Pancreas (tissue), 10 donors: Measurements from ENCODE around the gene ARCN1. TPM values are rescaled to one million over a fixed set of nuclear protein-coding genes. Genes with fewer than 3 reads are reported as not detected.

Source experiments
- ATAC-seq, 4 donors: fragments of 200-7000 bp; cut with Tn5 transposase; one replicate each; pipeline versions ENCODE4 v1.8.0 to v1.9.1; 2020; ENCODE audit warnings: mild to moderate bottlenecking in 4 of 4, moderate library complexity in 4 of 4
- DNase-seq, 6 donors: peaks; one replicate each; pipeline ENCODE4 v3.0.0-alpha.2; 2020
- FAIRE-seq: peaks from 2 replicates; lab custom pipeline; 2012; peaks lifted over from hg19 to GRCh38; lab: Jason Lieb, UNC
- H3K27ac ChIP-seq, 4 donors: fragments of 200-600 bp; sonication (generic); 1 replicate in 3 of 4; 2 replicates in 1 of 4; pipeline versions ENCODE4 v1.5.0 to v1.8.0; 2020
- H3K27me3 ChIP-seq, 4 donors: fragments of 200-600 bp; one replicate each; pipeline ENCODE4 v1.8.0; 2021
- H3K36me3 ChIP-seq, 3 donors: fragments of 200-600 bp; sonication (generic) in 1 of 3; one replicate each; pipeline versions ENCODE4 v1.5.0 to v1.8.0; 2020 to 2021
- H3K4me1 ChIP-seq, 3 donors: fragments of 200-600 bp; one replicate each; pipeline ENCODE4 v1.8.0; 2021
- H3K4me3 ChIP-seq, 4 donors: fragments of 200-600 bp; sonication (generic) in 2 of 4; one replicate each; pipeline versions ENCODE4 v1.5.0 to v1.8.0; 2020 to 2021
- H3K9me3 ChIP-seq, 4 donors: fragments of 200-600 bp; one replicate each; pipeline ENCODE4 v1.8.0; 2021
- WGBS, 2 donors: extraction: QIAGEN DNeasy Blood & Tissue Kit; methylation state at CpG; one replicate each; pipeline ENCODE4 v1.1.7; 2013; 5-methylcytosine and 5-hydroxymethylcytosine counted together
- intact Hi-C, 3 donors: fragments of 100-400 bp; cut with DNase I; formaldehyde crosslinking; loops; one replicate each; pipeline versions ENCODE4 v1.11.1 to v1.14.2; 2022
- polyA plus RNA-seq, 2 donors: library from polyadenylated mRNA; stranded (reverse); fragments of 200-250 nt; gene quantifications; one replicate each; pipeline ENCODE4 v1.2.3, GENCODE V29; 2013
- total RNA-seq, 6 donors: library from RNA; stranded (reverse); fragmentation: NEBNext Ultra II Directional in 4 of 6; extraction: Animal tissue kit (Norgen Biotek cat#: 25700) in 4 of 6; gene quantifications; one replicate each; pipeline versions ENCODE4 v1.2.1 to v1.2.4, GENCODE V29; 2021 to 2023
- TF ChIP-seq, protein P1 (sequence below), 4 donors: fragments of 200-600 bp; sonication (generic) in 3 of 4; IDR thresholded peaks; one replicate each; pipeline versions ENCODE4 v1.5.0 to v1.8.0; 2021; ENCODE audit warnings: antibody characterized with exemption in 4 of 4
- donor health status: healthy with polysubstance abuse.
- donor health status: DM: no; HTN: no; CAD: no; lungs with moderate emphysema.
- donor health status: DM: no; HTN: no; CAD: no.
- donor health status: control.
- donor health status: control.
- donor health status: Bipolar disorder and iron deficiency.
- donor health status: DM: yes; HTN: yes; CAD: no.
- donor health status: DM: no; HTN: no; CAD: no.
- donor health status: DM: no; HTN: no; CAD: no.
- donor health status: DM: yes; HTN: yes; CAD: no.

The ARCN1 gene
- total and polyA plus RNA-seq, 8 donors, result 39.8 to 105 (median 86.3) TPM

DNA sequence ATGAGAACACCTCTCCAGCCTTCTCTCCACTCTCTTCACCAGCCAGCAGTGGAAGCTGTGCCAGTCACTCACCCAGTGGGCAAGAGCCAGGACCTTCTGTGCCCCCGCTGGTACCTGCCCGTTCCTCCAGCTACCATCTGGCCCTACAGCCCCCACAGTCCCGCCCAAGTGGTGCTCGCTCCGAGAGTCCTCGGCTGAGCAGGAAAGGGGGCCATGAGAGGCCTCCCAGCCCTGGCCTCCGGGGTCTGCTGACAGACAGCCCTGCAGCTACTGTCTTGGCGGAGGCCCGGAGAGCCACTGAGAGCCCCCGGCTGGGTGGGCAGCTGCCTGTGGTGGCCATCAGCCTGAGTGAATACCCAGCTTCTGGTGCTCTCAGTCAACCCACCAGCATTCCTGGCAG lies 55.4 kb downstream of the ARCN1 start:
- Histone ChIP-seq H3K36me3 (peaks cover 0 to 24% (median 0%) of the 10 kb centered on the region in 3 donors), H3K4me1 (no peaks in the 10 kb centered on the region), H3K9me3 (no peaks in the 10 kb centered on the region), H3K27ac (no peak overlapping the region), H3K4me3 (no peak overlapping the region), H3K27me3 (no peaks in the 10 kb centered on the region)
- WGBS, 2 donors, result 90 to 96% methylated on average over 10 of the region's 10 CpGs
- DNase-seq (peak in 1 of 6 donors; percentile 73), ATAC-seq (no peak), FAIRE-seq (no peak)
- intact Hi-C loops, result no loop called here
- TF ChIP-seq, protein P1, sequence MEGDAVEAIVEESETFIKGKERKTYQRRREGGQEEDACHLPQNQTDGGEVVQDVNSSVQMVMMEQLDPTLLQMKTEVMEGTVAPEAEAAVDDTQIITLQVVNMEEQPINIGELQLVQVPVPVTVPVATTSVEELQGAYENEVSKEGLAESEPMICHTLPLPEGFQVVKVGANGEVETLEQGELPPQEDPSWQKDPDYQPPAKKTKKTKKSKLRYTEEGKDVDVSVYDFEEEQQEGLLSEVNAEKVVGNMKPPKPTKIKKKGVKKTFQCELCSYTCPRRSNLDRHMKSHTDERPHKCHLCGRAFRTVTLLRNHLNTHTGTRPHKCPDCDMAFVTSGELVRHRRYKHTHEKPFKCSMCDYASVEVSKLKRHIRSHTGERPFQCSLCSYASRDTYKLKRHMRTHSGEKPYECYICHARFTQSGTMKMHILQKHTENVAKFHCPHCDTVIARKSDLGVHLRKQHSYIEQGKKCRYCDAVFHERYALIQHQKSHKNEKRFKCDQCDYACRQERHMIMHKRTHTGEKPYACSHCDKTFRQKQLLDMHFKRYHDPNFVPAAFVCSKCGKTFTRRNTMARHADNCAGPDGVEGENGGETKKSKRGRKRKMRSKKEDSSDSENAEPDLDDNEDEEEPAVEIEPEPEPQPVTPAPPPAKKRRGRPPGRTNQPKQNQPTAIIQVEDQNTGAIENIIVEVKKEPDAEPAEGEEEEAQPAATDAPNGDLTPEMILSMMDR (IDR thresholded peaks at IDR 0.05), result no peak

DNA sequence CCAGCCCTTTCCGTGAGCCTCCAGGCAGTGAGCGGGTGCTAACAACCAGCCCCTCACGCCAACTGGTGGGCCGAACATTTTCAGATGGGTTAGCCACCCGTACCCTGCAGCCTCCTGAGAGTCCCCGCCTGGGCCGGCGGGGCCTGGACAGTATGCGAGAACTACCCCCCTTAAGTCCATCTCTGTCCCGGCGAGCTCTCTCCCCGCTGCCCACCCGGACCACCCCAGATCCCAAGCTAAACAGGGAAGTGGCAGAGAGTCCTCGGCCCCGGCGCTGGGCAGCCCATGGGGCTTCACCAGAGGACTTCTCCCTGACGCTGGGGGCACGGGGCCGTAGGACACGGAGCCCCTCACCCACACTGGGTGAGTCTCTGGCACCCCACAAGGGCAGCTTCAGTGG lies 55.8 kb downstream of the ARCN1 start:
- FAIRE-seq (no peak), ATAC-seq (no peak), DNase-seq (peak in 1 of 6 donors; percentile 56)
- Histone ChIP-seq H3K27ac (no peak overlapping the region), H3K4me1 (no peaks in the 10 kb centered on the region), H3K36me3 (peaks cover 0 to 24% (median 0%) of the 10 kb centered on the region in 3 donors), H3K4me3 (no peak overlapping the region), H3K9me3 (no peaks in the 10 kb centered on the region), H3K27me3 (no peaks in the 10 kb centered on the region)
- TF ChIP-seq, protein P1 (IDR thresholded peaks at IDR 0.05), result no peak
- WGBS, 2 donors, result 90 to 94% methylated on average over 20 of the region's 20 CpGs
- intact Hi-C loops, result no loop called here

DNA sequence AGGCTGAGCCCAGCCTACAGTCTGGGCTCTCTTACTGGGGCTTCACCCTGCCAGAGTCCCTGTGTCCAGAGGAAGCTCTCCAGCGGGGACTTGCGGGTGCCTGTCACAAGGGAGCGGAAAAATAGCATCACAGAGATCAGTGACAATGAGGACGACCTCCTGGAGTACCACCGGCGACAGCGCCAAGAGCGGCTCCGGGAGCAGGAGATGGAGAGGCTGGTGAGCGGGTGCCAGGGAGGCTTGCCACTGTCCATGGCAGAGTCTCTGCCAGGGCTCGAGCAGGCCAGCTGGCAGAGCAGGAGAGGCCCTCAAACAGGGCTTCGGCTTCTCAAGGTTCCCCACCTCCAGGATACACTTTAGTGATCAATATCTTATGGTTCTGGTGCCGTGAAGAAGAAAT lies 56.2 kb downstream of the ARCN1 start:
- intact Hi-C loops, result no loop called here
- Histone ChIP-seq H3K4me3 (no peak overlapping the region), H3K27me3 (no peaks in the 10 kb centered on the region), H3K27ac (no peak overlapping the region), H3K36me3 (peaks cover 0 to 24% (median 0%) of the 10 kb centered on the region in 3 donors), H3K9me3 (no peaks in the 10 kb centered on the region), H3K4me1 (no peaks in the 10 kb centered on the region)
- peak in 1 of 4 donors; percentile 25 for ATAC-seq
- DNase-seq, result peak in 2 of 6 donors; percentile 30 to 52
- 69 to 77% methylated on average over 13 of the region's 13 CpGs for WGBS, 2 donors
- FAIRE-seq, result no peak
- TF ChIP-seq, protein P1 (IDR thresholded peaks at IDR 0.05), result no peak

DNA sequence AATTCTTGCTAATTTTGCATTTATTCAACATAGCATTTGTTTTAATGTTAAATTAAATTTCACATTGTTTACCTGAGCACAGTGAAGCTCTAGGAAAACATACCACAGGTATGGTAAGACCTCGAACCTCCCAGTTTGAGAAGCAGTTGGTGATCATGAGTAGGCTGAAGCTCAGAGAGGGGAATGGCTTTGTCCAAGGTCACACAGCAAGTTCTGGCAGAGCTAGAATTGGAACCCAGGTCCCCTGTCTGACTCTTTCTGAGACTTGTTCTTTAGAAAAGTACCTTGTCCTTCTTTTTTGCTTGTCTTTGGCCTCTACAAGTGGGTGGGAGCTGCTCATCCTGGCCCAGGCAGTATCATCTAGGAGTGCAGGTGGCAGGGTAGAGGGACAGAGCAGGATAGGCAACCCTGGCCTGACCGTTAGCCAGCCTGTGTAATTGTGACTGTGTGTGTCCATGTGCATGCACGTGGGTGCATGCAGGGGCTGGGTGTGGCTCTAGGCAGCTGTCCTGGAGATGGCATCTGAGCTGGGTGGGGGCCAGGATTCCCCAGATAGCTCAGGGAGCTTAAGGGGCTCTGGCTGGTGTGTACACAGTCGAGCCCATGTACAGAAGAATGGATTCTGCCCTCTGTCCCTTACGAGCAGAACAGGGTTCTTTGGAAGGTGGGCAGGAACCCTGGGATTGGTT lies 56.8 kb downstream of the ARCN1 start:
- intact Hi-C loops, result no loop called here
- no peak for ATAC-seq

More for the DNA sequence above, 56.8 kb downstream of the ARCN1 start:
- Histone ChIP-seq H3K4me3 (no peak overlapping the region), H3K36me3 (peaks cover 0 to 24% (median 0%) of the 10 kb centered on the region in 3 donors), H3K27me3 (no peaks in the 10 kb centered on the region), H3K9me3 (no peaks in the 10 kb centered on the region), H3K27ac (no peak overlapping the region), H3K4me1 (peaks cover under 1 to 2% (median 2%) of the 10 kb centered on the region in 3 donors)
- no peak for FAIRE-seq
- peak in 1 of 6 donors; percentile 16 for DNase-seq
- TF ChIP-seq, protein P1 (IDR thresholded peaks at IDR 0.05), result no peak
- 61% methylated on average over 5 of the region's 5 CpGs for WGBS, 2 donors
